ENCODE measurements around the gene CD44.

GRCh38 chr11:35160246-35160824, 21.4 kb downstream of the CD44 start:
- TF ChIP-seq CTCF (IDR thresholded peaks at IDR 0.05; ENCODE audit: low read depth, low read length, poor library complexity, severe bottlenecking): no peak
- TF ChIP-seq EZH2phosphoT487 (IDR thresholded peaks at IDR 0.05; ENCODE audit: borderline replicate concordance, low read length): no peak
